Endothelial cell of umbilical vein (primary cell): ENCODE data around the gene ADTRP.

ENCODE experiments used
- CTCF ChIP-seq, 2 donors: IDR thresholded peaks; 1 replicate in 1 of 2; 2 replicates in 1 of 2; pipeline ENCODE4 v1.5.1; 2011; ENCODE audit warnings: low read length in 2 of 2, mild to moderate bottlenecking in 2 of 2, moderate library complexity in 2 of 2, control low read depth in 1 of 2, inconsistent platforms in 1 of 2, low read depth in 1 of 2; ENCODE audit not compliant: insufficient read depth in 1 of 2; ENCODE audit errors: extremely low read depth in 1 of 2
- FOS ChIP-seq: IDR thresholded peaks from 2 replicates; pipeline ENCODE4 v1.6.1; 2011; ENCODE audit warnings: mild to moderate bottlenecking, low read length, moderate library complexity, borderline replicate concordance; ENCODE audit not compliant: insufficient read depth
- GATA2 ChIP-seq: IDR thresholded peaks from 2 replicates; pipeline ENCODE4 v1.7.0; 2011; ENCODE audit warnings: low read depth, mild to moderate bottlenecking, moderate library complexity, mixed read lengths, low read length; ENCODE audit not compliant: insufficient read length, insufficient read depth
- MAX ChIP-seq: IDR thresholded peaks from 2 replicates; pipeline ENCODE4 v1.6.1; 2011; ENCODE audit not compliant: insufficient read depth, insufficient read length
- MYC ChIP-seq: IDR thresholded peaks from one replicate; pipeline ENCODE4 v1.6.1; 2011; ENCODE audit warnings: mild to moderate bottlenecking, low read depth, low read length
- POLR2A ChIP-seq: IDR thresholded peaks from 2 replicates; pipeline ENCODE4 v1.6.1; 2012; ENCODE audit warnings: low read depth, mild to moderate bottlenecking, control low read depth, low read length

GRCh38 chr6:11761744-11762620 lies 16.6 kb downstream of the ADTRP start:
- TF ChIP-seq CTCF (IDR thresholded peaks at IDR 0.05; ENCODE audit: extremely low read depth in 1 of 2, insufficient read depth in 1 of 2, low read depth in 1 of 2, low read length in 2 of 2) (no peak), FOS (no peak), MAX (no peak), POLR2A (no peak), MYC (no peak), GATA2 (no peak)
